ENCODE measurements around the gene NANOS1. TPM values are rescaled to one million over a fixed set of nuclear protein-coding genes. Genes with fewer than 3 reads are reported as not detected.

NANOS1 gene, protein sequence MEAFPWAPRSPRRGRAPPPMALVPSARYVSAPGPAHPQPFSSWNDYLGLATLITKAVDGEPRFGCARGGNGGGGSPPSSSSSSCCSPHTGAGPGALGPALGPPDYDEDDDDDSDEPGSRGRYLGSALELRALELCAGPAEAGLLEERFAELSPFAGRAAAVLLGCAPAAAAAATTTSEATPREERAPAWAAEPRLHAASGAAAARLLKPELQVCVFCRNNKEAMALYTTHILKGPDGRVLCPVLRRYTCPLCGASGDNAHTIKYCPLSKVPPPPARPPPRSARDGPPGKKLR
- total RNA-seq = 15.7 TPM

DNA sequence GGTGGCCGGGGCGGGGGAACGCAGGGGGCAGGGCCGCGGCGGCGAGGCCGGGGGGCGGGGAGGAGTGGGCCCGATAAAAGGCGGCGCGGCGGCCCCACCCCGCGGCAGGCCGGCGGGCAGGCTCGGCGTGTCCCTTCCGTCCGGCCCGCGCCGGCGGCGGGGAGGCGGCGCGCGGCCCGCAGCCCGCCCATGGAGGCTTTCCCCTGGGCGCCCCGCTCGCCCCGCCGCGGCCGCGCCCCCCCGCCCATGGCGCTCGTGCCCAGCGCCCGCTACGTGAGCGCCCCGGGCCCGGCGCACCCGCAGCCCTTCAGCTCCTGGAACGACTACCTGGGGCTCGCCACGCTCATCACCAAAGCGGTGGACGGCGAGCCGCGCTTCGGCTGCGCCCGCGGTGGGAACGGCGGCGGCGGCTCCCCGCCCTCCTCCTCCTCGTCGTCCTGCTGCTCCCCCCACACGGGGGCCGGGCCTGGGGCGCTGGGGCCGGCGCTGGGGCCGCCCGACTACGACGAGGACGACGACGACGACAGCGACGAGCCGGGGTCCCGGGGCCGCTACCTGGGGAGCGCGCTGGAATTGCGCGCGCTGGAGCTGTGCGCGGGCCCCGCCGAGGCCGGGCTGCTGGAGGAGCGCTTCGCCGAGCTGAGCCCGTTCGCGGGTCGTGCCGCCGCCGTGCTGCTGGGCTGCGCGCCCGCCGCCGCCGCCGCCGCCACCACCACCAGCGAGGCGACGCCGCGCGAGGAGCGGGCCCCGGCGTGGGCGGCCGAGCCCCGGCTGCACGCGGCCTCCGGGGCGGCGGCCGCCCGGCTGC, at the start of gene NANOS1:
TSS of gene NANOS1 (plus strand) at position 102 of the 808 bp plus-strand sequence. CDS start at position 190, 88 bp downstream.

DNA sequence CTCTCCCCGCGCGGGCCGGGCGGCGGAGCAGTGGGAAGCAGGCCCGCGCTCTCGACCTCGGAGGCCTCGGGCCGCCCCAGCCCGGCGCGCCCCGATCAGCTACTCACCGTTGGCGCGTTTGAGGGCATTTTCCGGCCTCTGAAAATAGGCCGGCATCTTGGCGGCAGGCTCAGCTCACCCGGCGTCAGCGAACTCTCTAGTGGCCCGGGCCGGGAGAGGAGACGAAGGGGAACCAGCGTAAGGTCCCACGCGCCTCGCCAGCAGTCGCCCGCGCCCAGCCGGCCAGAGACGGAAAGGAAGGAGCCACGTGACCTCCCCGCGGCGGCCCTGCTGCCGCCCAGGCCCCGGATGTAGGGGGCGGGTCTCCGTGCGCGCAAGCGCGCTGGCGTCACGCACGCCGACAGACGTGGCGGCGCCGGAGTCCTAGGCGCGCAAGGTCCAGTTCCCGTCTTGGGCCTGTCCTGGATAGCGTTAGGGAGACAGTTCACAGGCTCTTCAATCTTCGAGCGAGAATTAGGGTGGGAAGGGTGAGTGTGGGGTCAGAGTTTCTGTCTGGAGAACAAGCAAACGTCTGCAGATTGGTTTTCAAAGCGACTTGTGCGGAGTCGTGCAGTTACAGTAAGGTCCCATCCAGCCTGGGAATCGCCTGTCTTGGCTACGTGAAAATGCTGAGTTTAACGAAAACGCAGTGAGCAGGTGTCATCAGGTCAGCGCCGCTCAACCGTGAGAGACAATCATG, 51.2 kb downstream of the NANOS1 start, which contains the start of gene EIF3A:
TSS of gene EIF3A (minus strand) at position 297 of the 739 bp plus-strand sequence. CDS start at position 156, 141 bp downstream.

Small RNA genes lying within 50 kb of the gene (small RNA-seq; reads per million reads assigned to genes)
- gene RF00413 (not detected), gene SNORA19 (not detected)

Other genes with a start within 250 kb of the NANOS1 start
- gene EIF3A, start 51.1 kb downstream of the NANOS1 start, total RNA-seq = 75.2 TPM
- 63.0 TPM for gene DENND10, start 74.4 kb downstream of the NANOS1 start, total RNA-seq
- 21.5 TPM for gene SFXN4, start 136.0 kb downstream of the NANOS1 start, total RNA-seq
- gene PRDX3, start 149.1 kb downstream of the NANOS1 start, total RNA-seq = 123 TPM
- gene GRK5, start 177.9 kb downstream of the NANOS1 start, total RNA-seq = 21.5 TPM

All from diencephalon (tissue), 1 donor.